Measurements from ENCODE around the gene ZXDA. TPM values are rescaled to one million over a fixed set of nuclear protein-coding genes. Genes with fewer than 3 reads are reported as not detected.

The ZXDA gene
- total RNA-seq, 1 donor from 2014 or later = 1.8 TPM

DNA sequence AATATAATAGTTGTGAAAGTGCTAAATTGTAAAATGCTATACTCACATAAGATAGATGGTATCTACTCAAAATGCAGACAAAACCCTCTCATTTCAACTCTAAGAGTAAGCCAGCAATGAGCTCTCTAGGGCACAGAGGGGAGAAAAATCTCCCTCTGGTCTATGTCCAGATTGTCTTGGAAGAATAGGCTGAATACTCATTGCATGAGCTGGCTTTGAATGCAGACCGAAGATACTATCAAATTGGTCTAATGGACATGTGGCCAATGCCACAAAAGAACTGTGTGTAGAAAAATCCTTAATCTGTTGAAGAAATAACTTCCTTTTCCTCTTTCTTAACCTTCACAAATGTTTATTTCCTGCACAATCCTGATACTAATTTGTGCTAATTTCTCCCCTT lies 3.5 kb downstream of the ZXDA start:
- Mint-ChIP-seq H3K4me1 (ENCODE audit: low read depth, unreplicated experiment) (no peaks in the 10 kb centered on the region), H3K36me3 (ENCODE audit: low read depth, unreplicated experiment) (no peaks in the 10 kb centered on the region), H3K4me3 (ENCODE audit: unreplicated experiment) (peak overlapping the region; percentile 47), H3K9me3 (ENCODE audit: unreplicated experiment) (no peaks in the 10 kb centered on the region), H3K27me3 (ENCODE audit: low read depth, unreplicated experiment) (no peaks in the 10 kb centered on the region), H3K27ac (ENCODE audit: unreplicated experiment) (no peak overlapping the region)
- FAIRE-seq (peak; percentile 100), DNase-seq (ENCODE audit: low read depth) (peak; percentile 76)
- Histone ChIP-seq H3K27ac (ENCODE audit: low read depth, low read length) (no peak overlapping the region), H3K27me3 (ENCODE audit: insufficient read depth, low read length) (no peaks in the 10 kb centered on the region), H2AFZ (ENCODE audit: low read depth, low read length) (no peak overlapping the region), H3K36me3 (ENCODE audit: insufficient read depth, low read length) (no peaks in the 10 kb centered on the region), H3K9ac (ENCODE audit: low read length) (no peak overlapping the region), H3K4me3 (ENCODE audit: insufficient read depth, low read depth, low read length) (no peak overlapping the region), H3K4me2 (ENCODE audit: low read length) (peak overlapping the region; percentile 50), H3K4me1 (ENCODE audit: insufficient read depth, low read length) (no peaks in the 10 kb centered on the region), H4K20me1 (ENCODE audit: insufficient read depth, low read length) (no peaks in the 10 kb centered on the region), H3K9me3 (ENCODE audit: insufficient read depth, low read depth, low read length) (no peaks in the 10 kb centered on the region), H3K79me2 (ENCODE audit: insufficient read depth, low read length) (no peaks in the 10 kb centered on the region)
- TF ChIP-seq, protein P1, sequence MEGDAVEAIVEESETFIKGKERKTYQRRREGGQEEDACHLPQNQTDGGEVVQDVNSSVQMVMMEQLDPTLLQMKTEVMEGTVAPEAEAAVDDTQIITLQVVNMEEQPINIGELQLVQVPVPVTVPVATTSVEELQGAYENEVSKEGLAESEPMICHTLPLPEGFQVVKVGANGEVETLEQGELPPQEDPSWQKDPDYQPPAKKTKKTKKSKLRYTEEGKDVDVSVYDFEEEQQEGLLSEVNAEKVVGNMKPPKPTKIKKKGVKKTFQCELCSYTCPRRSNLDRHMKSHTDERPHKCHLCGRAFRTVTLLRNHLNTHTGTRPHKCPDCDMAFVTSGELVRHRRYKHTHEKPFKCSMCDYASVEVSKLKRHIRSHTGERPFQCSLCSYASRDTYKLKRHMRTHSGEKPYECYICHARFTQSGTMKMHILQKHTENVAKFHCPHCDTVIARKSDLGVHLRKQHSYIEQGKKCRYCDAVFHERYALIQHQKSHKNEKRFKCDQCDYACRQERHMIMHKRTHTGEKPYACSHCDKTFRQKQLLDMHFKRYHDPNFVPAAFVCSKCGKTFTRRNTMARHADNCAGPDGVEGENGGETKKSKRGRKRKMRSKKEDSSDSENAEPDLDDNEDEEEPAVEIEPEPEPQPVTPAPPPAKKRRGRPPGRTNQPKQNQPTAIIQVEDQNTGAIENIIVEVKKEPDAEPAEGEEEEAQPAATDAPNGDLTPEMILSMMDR (IDR thresholded peaks at IDR 0.05; ENCODE audit: insufficient read depth, low read depth, low read length) = no peak
- no peak for TF ChIP-seq EZH2 (IDR thresholded peaks at IDR 0.05; ENCODE audit: insufficient read depth, low read length)

DNA sequence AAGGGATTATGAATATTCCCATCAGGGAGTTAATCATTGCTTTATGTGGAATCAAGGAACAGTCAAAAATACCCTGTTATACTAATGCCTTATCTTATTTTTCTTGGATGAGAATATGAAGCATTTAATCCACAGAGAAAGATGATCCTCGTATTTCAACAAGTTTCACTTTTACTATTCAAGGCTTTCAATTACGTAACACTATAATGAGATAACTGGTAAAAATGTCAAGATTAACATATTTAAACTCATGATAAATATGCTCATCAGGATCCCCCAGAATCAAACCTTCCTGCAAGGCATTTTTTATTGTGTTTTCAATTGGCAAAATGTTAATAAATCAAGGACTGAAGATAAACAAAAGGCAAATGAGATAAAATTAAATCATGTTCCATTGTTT lies 5.1 kb downstream of the ZXDA start:
- no peaks in the 10 kb centered on the region for H3K36me3 ChIP-seq (ENCODE audit: insufficient read depth, low read length)
- no peaks in the 10 kb centered on the region for H3K4me1 ChIP-seq (ENCODE audit: insufficient read depth, low read length)
- Mint-ChIP-seq H3K36me3 (ENCODE audit: low read depth, unreplicated experiment) (no peaks in the 10 kb centered on the region), H3K27me3 (ENCODE audit: low read depth, unreplicated experiment) (no peaks in the 10 kb centered on the region), H3K4me3 (ENCODE audit: unreplicated experiment) (no peak overlapping the region), H3K4me1 (ENCODE audit: low read depth, unreplicated experiment) (no peaks in the 10 kb centered on the region), H3K9me3 (ENCODE audit: unreplicated experiment) (no peaks in the 10 kb centered on the region), H3K27ac (ENCODE audit: unreplicated experiment) (no peak overlapping the region)
- FAIRE-seq = peak; percentile 100
- TF ChIP-seq, protein P1 (IDR thresholded peaks at IDR 0.05; ENCODE audit: insufficient read depth, low read depth, low read length) = no peak
- TF ChIP-seq EZH2 (IDR thresholded peaks at IDR 0.05; ENCODE audit: insufficient read depth, low read length) = no peak
- H2AFZ ChIP-seq (ENCODE audit: low read depth, low read length) = no peak overlapping the region
- no peak for DNase-seq (ENCODE audit: low read depth)
- no peaks in the 10 kb centered on the region for H4K20me1 ChIP-seq (ENCODE audit: insufficient read depth, low read length)
- no peak overlapping the region for H3K4me2 ChIP-seq (ENCODE audit: low read length)
- H3K4me3 ChIP-seq (ENCODE audit: insufficient read depth, low read depth, low read length) = no peak overlapping the region
- H3K9ac ChIP-seq (ENCODE audit: low read length) = no peak overlapping the region
- no peaks in the 10 kb centered on the region for H3K79me2 ChIP-seq (ENCODE audit: insufficient read depth, low read length)
- H3K27ac ChIP-seq (ENCODE audit: low read depth, low read length) = no peak overlapping the region
- H3K9me3 ChIP-seq (ENCODE audit: insufficient read depth, low read depth, low read length) = no peaks in the 10 kb centered on the region
- no peaks in the 10 kb centered on the region for H3K27me3 ChIP-seq (ENCODE audit: insufficient read depth, low read length)

DNA sequence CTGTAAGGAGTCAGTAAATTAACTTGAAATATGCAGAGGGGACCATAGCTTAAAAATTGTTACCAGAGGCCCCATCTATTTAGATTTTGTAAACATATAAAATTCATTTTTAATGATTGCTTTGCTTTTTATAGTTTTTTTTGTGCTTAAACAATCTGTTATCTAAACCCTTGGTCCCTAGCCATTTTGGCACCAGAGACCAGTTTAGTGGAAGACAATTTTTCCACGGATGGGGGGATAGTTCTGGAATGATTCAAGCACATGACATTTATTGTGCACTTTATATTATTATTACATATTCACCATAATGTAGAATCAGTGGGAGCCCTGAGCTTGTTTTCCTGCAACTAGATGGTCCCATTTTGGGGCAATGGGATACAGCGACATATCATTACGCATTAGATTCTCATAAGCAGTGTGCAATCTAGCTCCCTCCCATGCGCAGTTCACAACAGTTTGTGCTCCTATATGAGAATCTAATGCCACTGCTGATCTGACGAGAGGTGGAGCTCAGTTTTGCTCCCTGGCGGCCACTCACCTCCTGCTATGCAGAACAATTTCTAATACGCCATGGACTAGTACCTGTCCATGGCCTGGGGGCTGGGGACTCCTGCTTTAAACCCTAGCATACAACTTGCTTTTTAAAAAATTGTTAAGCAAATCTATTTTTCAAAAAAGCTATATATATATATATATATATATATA lies 5.9 kb downstream of the ZXDA start:
- FAIRE-seq = no peak
- Histone ChIP-seq H3K9me3 (ENCODE audit: insufficient read depth, low read depth, low read length) (no peaks in the 10 kb centered on the region), H3K27ac (ENCODE audit: low read depth, low read length) (no peak overlapping the region), H3K27me3 (ENCODE audit: insufficient read depth, low read length) (no peaks in the 10 kb centered on the region), H3K4me3 (ENCODE audit: insufficient read depth, low read depth, low read length) (no peak overlapping the region), H3K79me2 (ENCODE audit: insufficient read depth, low read length) (no peaks in the 10 kb centered on the region), H3K9ac (ENCODE audit: low read length) (no peak overlapping the region), H3K4me2 (ENCODE audit: low read length) (no peak overlapping the region), H2AFZ (ENCODE audit: low read depth, low read length) (no peak overlapping the region), H3K4me1 (ENCODE audit: insufficient read depth, low read length) (no peaks in the 10 kb centered on the region), H3K36me3 (ENCODE audit: insufficient read depth, low read length) (no peaks in the 10 kb centered on the region), H4K20me1 (ENCODE audit: insufficient read depth, low read length) (no peaks in the 10 kb centered on the region)
- Mint-ChIP-seq H3K36me3 (ENCODE audit: low read depth, unreplicated experiment) (no peaks in the 10 kb centered on the region), H3K4me3 (ENCODE audit: unreplicated experiment) (no peak overlapping the region), H3K4me1 (ENCODE audit: low read depth, unreplicated experiment) (no peaks in the 10 kb centered on the region), H3K27ac (ENCODE audit: unreplicated experiment) (no peak overlapping the region), H3K9me3 (ENCODE audit: unreplicated experiment) (no peaks in the 10 kb centered on the region), H3K27me3 (ENCODE audit: low read depth, unreplicated experiment) (no peaks in the 10 kb centered on the region)
- TF ChIP-seq, protein P1 (IDR thresholded peaks at IDR 0.05; ENCODE audit: insufficient read depth, low read depth, low read length) = no peak
- TF ChIP-seq EZH2 (IDR thresholded peaks at IDR 0.05; ENCODE audit: insufficient read depth, low read length) = no peak
- no peak for DNase-seq (ENCODE audit: low read depth)

All from astrocyte (in vitro differentiated cells and primary cell).